ENCODE measurements around the gene HYAL1.

- TF ChIP-seq CTCF (IDR thresholded peaks at IDR 0.05) (no peak), EP300 (IDR thresholded peaks at IDR 0.05) (no peak)
Measured at GRCh38 chr3:50316657-50317242, 13.4 kb upstream of the HYAL1 start.
